HepG2 (cell line): ENCODE measurements around the gene STAMBPL1. TPM values are rescaled to one million over a fixed set of nuclear protein-coding genes. Genes with fewer than 3 reads are reported as not detected.

Experiments used
- ATAC-seq: fragments of 200-7000 bp; cut with Tn5 transposase; 3 replicates; pipeline ENCODE4 v1.9.1; 2020; ENCODE audit warnings: mild to moderate bottlenecking, moderate library complexity
- BruUV-seq: library from RNA; stranded (reverse); fragments of 400-500 nt; replicated peaks from 2 replicates; lab custom pipeline; 2021; lab: Mats Ljungman, UMichigan
- CTCF ChIA-PET: fragments of 300-600 bp; formaldehyde crosslinking; extraction: SDS; loops from one replicate; lab custom pipeline; 2021; ENCODE audit warnings: low total read pairs, inconsistent platforms, low intra/inter-chr PET ratio; lab: Yijun Ruan, JAX
- POLR2A ChIA-PET: fragments of 350-600 bp; sonication (Branson Sonifier 250); formaldehyde crosslinking; loops from one replicate; lab custom pipeline; 2020; ENCODE audit warnings: antibody characterized with exemption, inconsistent platforms; lab: Yijun Ruan, JAX
- DNase-seq: peaks from one replicate; pipeline ENCODE4 v3.0.0-alpha.2; 2015; ENCODE audit warnings: low spot score
- FAIRE-seq: peaks from 3 replicates; lab custom pipeline; 2011; peaks lifted over from hg19 to GRCh38; lab: Jason Lieb, UNC
- H2AFZ ChIP-seq: one replicate; pipeline ENCODE4 v1.6.1; 2011; ENCODE audit warnings: low read length, inconsistent platforms
- H3K27ac ChIP-seq: fragments of 300-600 bp; 3 replicates; pipeline ENCODE4 v1.8.0; 2011; ENCODE audit warnings: mixed run types, mild to moderate bottlenecking, mixed read lengths, low read length, inconsistent platforms; ENCODE audit not compliant: insufficient read depth; ENCODE audit errors: extremely low read length
- H3K27me3 ChIP-seq, 2 experiments: fragments of 200-600 bp in 1 of 2; 2 replicates in 1 of 2; 3 replicates in 1 of 2; pipeline versions ENCODE4 v1.6.0 to v1.8.0; 2011; ENCODE audit warnings: low read length in 2 of 2, mild to moderate bottlenecking in 2 of 2, moderate library complexity in 2 of 2, inconsistent platforms in 1 of 2; ENCODE audit not compliant: insufficient read depth in 2 of 2, control insufficient read depth in 1 of 2
- H3K36me3 ChIP-seq, 2 experiments: fragments of 200-600 bp in 1 of 2; replicated peaks in 1 of 2; 2 replicates in 1 of 2; 3 replicates in 1 of 2; pipeline versions ENCODE4 v1.5.1 to v1.8.0; 2011; ENCODE audit warnings: low read length in 2 of 2, inconsistent platforms in 1 of 2; ENCODE audit not compliant: insufficient read depth in 2 of 2, control insufficient read depth in 1 of 2
- H3K4me1 ChIP-seq: 2 replicates; pipeline ENCODE4 v1.5.1; 2012; ENCODE audit warnings: low read length, inconsistent platforms; ENCODE audit not compliant: insufficient read depth
- H3K4me2 ChIP-seq: 2 replicates; pipeline ENCODE4 v1.6.0; 2011; ENCODE audit warnings: low read depth, low read length, inconsistent platforms
- H3K4me3 ChIP-seq, 3 experiments: fragments of 200-600 bp in 1 of 3; sonication (generic), shearing (Covaris generic) in 1 of 3; replicated peaks in 1 of 3; 2 replicates each; pipeline ENCODE4 v1.5.1; 2011 to 2016; ENCODE audit warnings: low read length in 3 of 3, inconsistent platforms in 2 of 3, low read depth in 2 of 3, mild to moderate bottlenecking in 2 of 3, control low read depth in 1 of 3, mixed read lengths in 1 of 3; ENCODE audit not compliant: insufficient read depth in 1 of 3
- H3K79me2 ChIP-seq: one replicate; pipeline ENCODE4 v1.6.1; 2011; ENCODE audit warnings: low read length, inconsistent platforms; ENCODE audit not compliant: insufficient read depth
- H3K9ac ChIP-seq: 2 replicates; pipeline ENCODE4 v1.6.0; 2011; ENCODE audit warnings: mild to moderate bottlenecking, low read depth, low read length, inconsistent platforms; ENCODE audit not compliant: insufficient read depth
- H3K9me3 ChIP-seq: 2 replicates; pipeline ENCODE4 v1.5.1; 2012; ENCODE audit warnings: mild to moderate bottlenecking, low read length
- H4K20me1 ChIP-seq: 2 replicates; pipeline ENCODE4 v1.6.0; 2011; ENCODE audit warnings: inconsistent platforms, mild to moderate bottlenecking, low read length, moderate library complexity; ENCODE audit not compliant: insufficient read depth
- CEBPB ChIP-seq: IDR thresholded peaks from 2 replicates; pipeline ENCODE4 v1.6.1; 2011; ENCODE audit warnings: low read depth, low read length, improper control_type of control experiment, borderline replicate concordance
- CENPT ChIP-seq: sonication (generic); formaldehyde crosslinking; IDR thresholded peaks from 2 replicates; pipeline ENCODE4 v1.8.0; 2022; ENCODE audit warnings: low read depth, mild to moderate bottlenecking, moderate library complexity, missing genetic modification reagents
- FOXP1 ChIP-seq, 2 experiments: fragments of 450-650 bp in 1 of 2; IDR thresholded peaks; 2 replicates each; pipeline ENCODE4 v1.6.1; 2017 to 2018; ENCODE audit warnings: antibody characterized with exemption in 1 of 2
- JUND ChIP-seq: sonication (generic); formaldehyde crosslinking; IDR thresholded peaks from 2 replicates; pipeline ENCODE4 v1.8.0; 2022; ENCODE audit warnings: mild to moderate bottlenecking, missing genetic modification reagents
- NAIF1 ChIP-seq: sonication (generic); formaldehyde crosslinking; IDR thresholded peaks from 2 replicates; pipeline ENCODE4 v1.5.0; 2020; ENCODE audit warnings: mild to moderate bottlenecking, missing genetic modification reagents, borderline replicate concordance
- NPAS2 ChIP-seq: sonication (generic); formaldehyde crosslinking; IDR thresholded peaks from 2 replicates; pipeline ENCODE4 v1.8.0; 2022; ENCODE audit warnings: mild to moderate bottlenecking, missing genetic modification reagents, borderline replicate concordance
- PHB2 ChIP-seq: fragments of 450-650 bp; IDR thresholded peaks from 2 replicates; pipeline ENCODE4 v1.6.1; 2018; ENCODE audit not compliant: partially characterized antibody
- PTBP1 ChIP-seq: fragments of 200-400 bp; formaldehyde crosslinking; IDR thresholded peaks from 2 replicates; pipeline ENCODE4 v1.6.1; 2018; ENCODE audit warnings: low read length, low read depth; ENCODE audit not compliant: poor library complexity, severe bottlenecking
- RFXANK ChIP-seq: IDR thresholded peaks from 2 replicates; pipeline ENCODE4 v1.6.1; 2016
- SIX4 ChIP-seq: sonication (generic); formaldehyde crosslinking; IDR thresholded peaks from 2 replicates; pipeline ENCODE4 v1.4.0; 2020; ENCODE audit warnings: missing genetic modification reagents
- ZNF20 ChIP-seq: sonication (generic); formaldehyde crosslinking; IDR thresholded peaks from 2 replicates; pipeline ENCODE4 v1.4.0; 2020; ENCODE audit warnings: mild to moderate bottlenecking, moderate library complexity, missing genetic modification reagents
- ZNF235 ChIP-seq: sonication (generic); formaldehyde crosslinking; IDR thresholded peaks from 2 replicates; pipeline ENCODE4 v1.8.1; 2023; ENCODE audit warnings: mild to moderate bottlenecking, missing genetic modification reagents, borderline replicate concordance
- WGBS: methylation state at CpG from one replicate; pipeline ENCODE4 v1.1.6; 2017; ENCODE audit warnings: low lambda C conversion rate; 5-methylcytosine and 5-hydroxymethylcytosine counted together
- in situ Hi-C: cut with HindIII; loops from 2 replicates; pipeline ENCODE4 v1.10.0; 2017; ENCODE audit warnings: low pct_unique_long_range_greater_than_20kb; ENCODE audit not compliant: extremely low pct_ligation_motif_present
- intact Hi-C: fragments of 100-400 bp; cut with micrococcal nuclease; formaldehyde crosslinking; loops from one replicate; pipeline ENCODE4 v1.10.0; 2022; ENCODE audit not compliant: unreplicated experiment
- polyA plus RNA-seq, 8 experiments: library from polyadenylated mRNA; depleted of rRNA in 3 of 8; stranded (reverse) in 7 of 8; unstranded in 1 of 8; fragments of >200 nt; fragmentation: Illumina TruSeq in 4 of 8; extraction: Trizol in 4 of 8; gene quantifications; 2 replicates each; pipeline versions ENCODE4 v1.2.1 to v1.2.3, GENCODE V29; 2011 to 2016; ENCODE audit warnings: low read depth in 4 of 8, missing spikeins in 1 of 8, mixed read lengths in 1 of 8; ENCODE audit not compliant: insufficient read depth in 1 of 8
- total RNA-seq, 5 experiments: library from RNA; depleted of rRNA; stranded (reverse); fragments of >200 nt; fragmentation: Illumina TruSeq; extraction: Trizol; gene quantifications; 2 replicates each; pipeline ENCODE4 v1.2.3, GENCODE V29; 2016; ENCODE audit warnings: low read depth in 1 of 5
- TF ChIP-seq, protein P1 (sequence below): IDR thresholded peaks from 2 replicates; pipeline ENCODE4 v1.6.1; 2016; ENCODE audit warnings: low read depth
- TF ChIP-seq, protein P2 (sequence below): sonication (generic); formaldehyde crosslinking; conservative IDR thresholded peaks from 2 replicates; pipeline ENCODE4 v1.8.1; 2023; ENCODE audit warnings: missing genetic modification reagents
- TF ChIP-seq, protein P3 (sequence below): sonication (generic); formaldehyde crosslinking; IDR thresholded peaks from 2 replicates; pipeline ENCODE4 v1.8.1; 2023; ENCODE audit warnings: missing genetic modification reagents, mild to moderate bottlenecking, borderline replicate concordance
- TF ChIP-seq, protein P4 (sequence below): sonication (generic); IDR thresholded peaks from 2 replicates; pipeline ENCODE4 v1.6.1; 2016; ENCODE audit warnings: low read depth, borderline replicate concordance

Gene STAMBPL1
- total and polyA plus RNA-seq, 2 of the 13 experiments (the other 11 are each of a cell fraction or from before 2014, with no cell fraction given) = 1.4 to 1.5 TPM

DNA sequence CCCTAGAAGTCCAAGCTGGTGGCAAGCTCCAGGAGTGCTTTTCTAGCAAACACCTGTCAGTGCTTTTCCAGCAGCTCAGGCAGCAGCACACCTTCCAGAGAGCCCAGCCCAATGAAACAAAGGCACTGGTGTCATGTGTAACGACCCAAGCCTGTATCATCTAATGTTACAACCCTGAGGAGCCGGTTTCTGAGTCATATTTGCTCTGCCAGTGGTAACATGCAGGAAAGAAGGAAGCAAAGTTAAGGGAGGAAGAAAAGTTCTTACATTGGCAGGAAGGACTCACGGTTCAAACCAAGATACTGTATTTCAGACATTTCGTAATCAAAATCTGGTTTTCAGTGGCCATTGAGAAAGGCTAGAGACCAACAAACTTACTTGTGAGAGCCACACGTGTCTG is 28.3 kb upstream of the STAMBPL1 start, which contains the start of gene ANKRD22:
Gene ANKRD22, minus strand, starts transcription at position 139 of the 400 bp plus-strand sequence. CDS start 237 bp downstream, outside the sequence.
- DNase-seq = no peak
- no peaks in the 10 kb centered on the region for H3K79me2 ChIP-seq
- no peak for ATAC-seq
- no peaks in the 10 kb centered on the region for H3K9me3 ChIP-seq
- no peak within 1 kb of the TSS for H3K4me2 ChIP-seq
- H3K27me3 ChIP-seq = no peaks in the 10 kb centered on the region
- ChIA-PET CTCF (no interaction called here), POLR2A (no interaction called here)
- FAIRE-seq = no peak
- TF ChIP-seq ZNF20 (CRISPR knock-in tag) = no peak
- 0 out of 2 replicates have a peak, but pooled peaks have one; percentile 31 for TF ChIP-seq CEBPB
- no peak within 1 kb of the TSS for H3K9ac ChIP-seq
- no TSS peak for BruUV-seq
- no peaks in the 10 kb centered on the region for H3K4me1 ChIP-seq
- no peaks in the 10 kb centered on the region for H4K20me1 ChIP-seq
- no peak within 1 kb of the TSS for H3K27ac ChIP-seq
- in situ Hi-C loops (no loop called here), intact Hi-C loops (no loop called here)
- H3K36me3 ChIP-seq = no peaks in the 10 kb centered on the region
- WGBS = 5% methylated on average over 5 of the region's 5 CpGs
- H3K4me3 ChIP-seq = no peak within 1 kb of the TSS
- H2AFZ ChIP-seq = no peak within 1 kb of the TSS

DNA sequence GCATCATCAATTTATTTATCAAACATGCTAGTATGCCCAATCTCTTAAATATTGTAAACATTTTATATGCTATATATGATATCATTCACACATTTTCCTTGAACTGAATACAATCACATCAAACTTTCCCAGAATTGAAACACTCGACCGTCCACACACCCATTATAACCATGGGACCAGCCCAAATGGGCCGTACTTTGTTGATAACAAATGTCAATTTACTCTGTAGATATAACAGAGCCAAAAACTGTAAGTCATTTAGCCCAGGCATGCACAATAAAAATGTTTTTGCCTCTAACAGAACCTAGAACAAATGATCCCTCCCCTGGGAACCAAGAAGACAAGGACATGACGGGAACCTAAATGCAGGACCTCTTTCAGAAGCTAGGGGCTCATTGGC is 27.7 kb upstream of the STAMBPL1 start:
- 31% methylated on average over 4 of the region's 4 CpGs for WGBS
- TF ChIP-seq, protein P1, sequence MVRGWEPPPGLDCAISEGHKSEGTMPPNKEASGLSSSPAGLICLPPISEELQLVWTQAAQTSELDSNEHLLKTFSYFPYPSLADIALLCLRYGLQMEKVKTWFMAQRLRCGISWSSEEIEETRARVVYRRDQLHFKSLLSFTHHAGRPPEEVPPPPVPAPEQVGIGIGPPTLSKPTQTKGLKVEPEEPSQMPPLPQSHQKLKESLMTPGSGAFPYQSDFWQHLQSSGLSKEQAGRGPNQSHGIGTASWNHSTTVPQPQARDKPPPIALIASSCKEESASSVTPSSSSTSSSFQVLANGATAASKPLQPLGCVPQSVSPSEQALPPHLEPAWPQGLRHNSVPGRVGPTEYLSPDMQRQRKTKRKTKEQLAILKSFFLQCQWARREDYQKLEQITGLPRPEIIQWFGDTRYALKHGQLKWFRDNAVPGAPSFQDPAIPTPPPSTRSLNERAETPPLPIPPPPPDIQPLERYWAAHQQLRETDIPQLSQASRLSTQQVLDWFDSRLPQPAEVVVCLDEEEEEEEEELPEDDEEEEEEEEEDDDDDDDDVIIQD (CRISPR knock-in tag) = no peak
- TF ChIP-seq ZNF235 (no peak), PHB2 (no peak), NPAS2 (no peak), PTBP1 (no peak), FOXP1 (IDR thresholded peaks at IDR 0.05) (no peak), FOXP1 (CRISPR knock-in tag; IDR thresholded peaks at IDR 0.05) (no peak), RFXANK (CRISPR knock-in tag) (no peak), CENPT (CRISPR knock-in tag) (no peak), NAIF1 (CRISPR knock-in tag) (no peak), JUND (CRISPR knock-in tag) (no peak), SIX4 (CRISPR knock-in tag) (no peak)
- TF ChIP-seq, protein P2, sequence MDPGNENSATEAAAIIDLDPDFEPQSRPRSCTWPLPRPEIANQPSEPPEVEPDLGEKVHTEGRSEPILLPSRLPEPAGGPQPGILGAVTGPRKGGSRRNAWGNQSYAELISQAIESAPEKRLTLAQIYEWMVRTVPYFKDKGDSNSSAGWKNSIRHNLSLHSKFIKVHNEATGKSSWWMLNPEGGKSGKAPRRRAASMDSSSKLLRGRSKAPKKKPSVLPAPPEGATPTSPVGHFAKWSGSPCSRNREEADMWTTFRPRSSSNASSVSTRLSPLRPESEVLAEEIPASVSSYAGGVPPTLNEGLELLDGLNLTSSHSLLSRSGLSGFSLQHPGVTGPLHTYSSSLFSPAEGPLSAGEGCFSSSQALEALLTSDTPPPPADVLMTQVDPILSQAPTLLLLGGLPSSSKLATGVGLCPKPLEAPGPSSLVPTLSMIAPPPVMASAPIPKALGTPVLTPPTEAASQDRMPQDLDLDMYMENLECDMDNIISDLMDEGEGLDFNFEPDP (CRISPR knock-in tag) = no peak
- TF ChIP-seq, protein P3, sequence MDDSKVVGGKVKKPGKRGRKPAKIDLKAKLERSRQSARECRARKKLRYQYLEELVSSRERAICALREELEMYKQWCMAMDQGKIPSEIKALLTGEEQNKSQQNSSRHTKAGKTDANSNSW (CRISPR knock-in tag) = no peak
- TF ChIP-seq, protein P4, sequence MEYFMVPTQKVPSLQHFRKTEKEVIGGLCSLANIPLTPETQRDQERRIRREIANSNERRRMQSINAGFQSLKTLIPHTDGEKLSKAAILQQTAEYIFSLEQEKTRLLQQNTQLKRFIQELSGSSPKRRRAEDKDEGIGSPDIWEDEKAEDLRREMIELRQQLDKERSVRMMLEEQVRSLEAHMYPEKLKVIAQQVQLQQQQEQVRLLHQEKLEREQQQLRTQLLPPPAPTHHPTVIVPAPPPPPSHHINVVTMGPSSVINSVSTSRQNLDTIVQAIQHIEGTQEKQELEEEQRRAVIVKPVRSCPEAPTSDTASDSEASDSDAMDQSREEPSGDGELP = no peak

More for the DNA sequence above, 27.7 kb upstream of the STAMBPL1 start:
- POLR2A ChIA-PET = no interaction called here
- DNase-seq (no peak), FAIRE-seq (no peak), ATAC-seq (no peak)
- Histone ChIP-seq H3K9me3 (no peaks in the 10 kb centered on the region), H2AFZ (no peak overlapping the region), H3K27ac (no peak overlapping the region), H4K20me1 (no peaks in the 10 kb centered on the region), H3K79me2 (no peaks in the 10 kb centered on the region), H3K4me1 (no peaks in the 10 kb centered on the region), H3K4me3 (no peak overlapping the region), H3K4me2 (no peak overlapping the region), H3K27me3 (no peaks in the 10 kb centered on the region), H3K36me3 (no peaks in the 10 kb centered on the region), H3K9ac (no peak overlapping the region)
- BruUV-seq = no TSS peak
- in situ Hi-C loops (no loop called here), intact Hi-C loops (no loop called here)
- CTCF ChIA-PET = no interaction called here
